K562 (cell line): ENCODE results near the gene FOXI1. TPM values are rescaled to one million over a fixed set of nuclear protein-coding genes. Genes with fewer than 3 reads are reported as not detected.

Experiments used
- ATAC-seq: fragments of 200-7000 bp; cut with Tn5 transposase; 3 replicates; pipeline ENCODE4 v1.9.1; 2020; ENCODE audit warnings: moderate library complexity
- BruUV-seq: library from RNA; stranded (reverse); fragments of 400-500 nt; replicated peaks from 2 replicates; lab custom pipeline; 2021; lab: Mats Ljungman, UMichigan
- CTCF ChIA-PET: fragments of 300-600 bp; formaldehyde crosslinking; extraction: SDS; loops from one replicate; lab custom pipeline; 2021; ENCODE audit warnings: low intra/inter-chr PET ratio; lab: Yijun Ruan, JAX
- POLR2A ChIA-PET: fragments of 300-600, 350-650 bp; sonication (Branson Sonifier 250); formaldehyde crosslinking; extraction: SDS; loops from one replicate; lab custom pipeline; 2021; ENCODE audit warnings: antibody characterized with exemption, inconsistent platforms; lab: Yijun Ruan, JAX
- DNase-seq, 4 experiments: peaks; one replicate each; pipeline versions ENCODE4 v3.0.0 to v3.0.0-alpha.2; 2011 to 2018; ENCODE audit warnings: low spot score in 3 of 4, mixed read lengths in 3 of 4; ENCODE audit errors: extremely low read depth in 1 of 4
- FAIRE-seq: peaks from 2 replicates; lab custom pipeline; 2011; peaks lifted over from hg19 to GRCh38; lab: Jason Lieb, UNC
- H2AFZ ChIP-seq: 2 replicates; pipeline ENCODE4 v1.6.0; 2011; ENCODE audit warnings: low read depth, low read length, control low read depth, inconsistent platforms
- H3K27ac ChIP-seq: fragments of 200-600 bp; 3 replicates; pipeline ENCODE4 v1.8.0; 2011; ENCODE audit warnings: low read depth, mild to moderate bottlenecking, control low read depth, inconsistent platforms, low read length, moderate library complexity, mixed read lengths; ENCODE audit errors: extremely low read depth
- H3K27me3 ChIP-seq, 2 experiments: fragments of 300-600 bp in 1 of 2; 2 replicates in 1 of 2; 3 replicates in 1 of 2; pipeline versions ENCODE4 v1.6.0 to v1.8.0; 2011; ENCODE audit warnings: inconsistent platforms in 2 of 2, low read length in 2 of 2, mild to moderate bottlenecking in 1 of 2, mixed read lengths in 1 of 2, moderate library complexity in 1 of 2; ENCODE audit not compliant: control insufficient read depth in 2 of 2, insufficient read depth in 2 of 2
- H3K36me3 ChIP-seq: fragments of 300-600 bp; 3 replicates; pipeline ENCODE4 v1.8.0; 2011; ENCODE audit warnings: mild to moderate bottlenecking, low read length, inconsistent platforms; ENCODE audit not compliant: control insufficient read depth, insufficient read depth
- H3K4me1 ChIP-seq, 2 experiments: fragments of 200-600 bp in 1 of 2; replicated peaks in 1 of 2; 2 replicates in 1 of 2; 3 replicates in 1 of 2; pipeline versions ENCODE4 v1.5.1 to v1.8.0; 2011; ENCODE audit warnings: inconsistent platforms in 2 of 2, low read length in 2 of 2, mild to moderate bottlenecking in 1 of 2, mixed read lengths in 1 of 2, moderate library complexity in 1 of 2; ENCODE audit not compliant: control insufficient read depth in 2 of 2, insufficient read depth in 2 of 2
- H3K4me2 ChIP-seq: 2 replicates; pipeline ENCODE4 v1.6.1; 2011; ENCODE audit warnings: low read length, control low read depth, inconsistent platforms, mixed read lengths; ENCODE audit not compliant: insufficient read depth
- H3K4me3 ChIP-seq: fragments of 200-600 bp; sonication (generic), shearing (Covaris generic); 2 replicates; pipeline ENCODE4 v1.5.1; 2016; ENCODE audit warnings: control low read depth, inconsistent platforms
- H3K79me2 ChIP-seq: fragments of 200-600 bp; 3 replicates; pipeline ENCODE4 v1.8.0; 2011; ENCODE audit warnings: low read length, inconsistent platforms; ENCODE audit not compliant: control insufficient read depth, insufficient read depth
- H3K9ac ChIP-seq, 2 experiments: 2 replicates each; pipeline versions ENCODE4 v1.6.0 to v1.6.1; 2011; ENCODE audit warnings: low read depth in 2 of 2, low read length in 2 of 2, control low read depth in 1 of 2, inconsistent platforms in 1 of 2, mild to moderate bottlenecking in 1 of 2, mixed read lengths in 1 of 2; ENCODE audit not compliant: insufficient read depth in 1 of 2
- H3K9me1 ChIP-seq: one replicate; pipeline ENCODE4 v1.6.0; 2011; ENCODE audit warnings: inconsistent platforms, mild to moderate bottlenecking, low read length, moderate library complexity; ENCODE audit not compliant: control insufficient read depth, insufficient read depth
- H3K9me3 ChIP-seq: replicated peaks from 2 replicates; pipeline ENCODE4 v1.5.1; 2011; ENCODE audit warnings: low read depth, low read length, inconsistent platforms; ENCODE audit not compliant: control insufficient read depth, insufficient read depth
- H4K20me1 ChIP-seq: replicated peaks from 2 replicates; pipeline ENCODE4 v1.6.1; 2011; ENCODE audit warnings: low read length, inconsistent platforms, mixed read lengths; ENCODE audit not compliant: control insufficient read depth, insufficient read depth
- ARID2 ChIP-seq: fragments of 450-650 bp; IDR thresholded peaks from 2 replicates; pipeline ENCODE4 v1.6.1; 2017; ENCODE audit warnings: antibody characterized with exemption, mild to moderate bottlenecking
- CREB5 ChIP-seq: fragments of 250-450 bp; sonication (Bioruptor Pico); IDR thresholded peaks from 2 replicates; pipeline ENCODE4 v1.5.0; 2020; ENCODE audit warnings: mild to moderate bottlenecking
- ELF2 ChIP-seq: fragments of 250-450 bp; sonication (Bioruptor Pico); IDR thresholded peaks from 2 replicates; pipeline ENCODE4 v1.5.0; 2021; ENCODE audit warnings: mild to moderate bottlenecking
- HMGN3 ChIP-seq: IDR thresholded peaks from 2 replicates; pipeline ENCODE4 v1.6.1; 2011; ENCODE audit warnings: borderline replicate concordance, low read depth, mild to moderate bottlenecking, mixed read lengths, low read length; ENCODE audit not compliant: insufficient read length; ENCODE audit errors: extremely low read depth
- MAFF ChIP-seq: IDR thresholded peaks from 2 replicates; pipeline ENCODE4 v1.6.1; 2012; ENCODE audit warnings: low read length, improper control_type of control experiment
- MLLT1 ChIP-seq, 2 experiments: fragments of 450-650 bp; IDR thresholded peaks; 2 replicates each; pipeline ENCODE4 v1.6.1; 2016
- MLX ChIP-seq, 2 experiments: fragments of 450-650 bp in 1 of 2; sonication (generic) in 1 of 2; formaldehyde crosslinking; conservative IDR thresholded peaks; 2 replicates each; pipeline versions ENCODE4 v1.4.0 to v1.8.1; 2020 to 2022; ENCODE audit warnings: mild to moderate bottlenecking in 1 of 2, missing genetic modification reagents in 1 of 2
- NELFE ChIP-seq: IDR thresholded peaks from 2 replicates; pipeline ENCODE4 v1.6.1; 2011; ENCODE audit warnings: mild to moderate bottlenecking; ENCODE audit not compliant: insufficient read depth, insufficient read length
- POLR2H ChIP-seq: IDR thresholded peaks from 2 replicates; pipeline ENCODE4 v1.6.1; 2016; ENCODE audit warnings: missing genetic modification characterization, low read depth, mild to moderate bottlenecking, control low read depth, missing compliant biosample characterization, moderate library complexity
- SMARCA5 ChIP-seq: fragments of 450-650 bp; IDR thresholded peaks from 2 replicates; pipeline ENCODE4 v1.6.1; 2016
- ZBTB11 ChIP-seq, 3 experiments: fragments of 200-800 bp in 1 of 3; fragments of 250-450 bp in 1 of 3; fragments of 450-650 bp in 1 of 3; sonication (Bioruptor Pico) in 1 of 3; sonication (Bioruptor generic) in 1 of 3; formaldehyde crosslinking in 1 of 3; IDR thresholded peaks; 2 replicates each; pipeline versions ENCODE4 v1.6.1 to v1.8.0; 2016 to 2022; ENCODE audit warnings: mild to moderate bottlenecking in 2 of 3, missing genetic modification characterization in 2 of 3, missing compliant biosample characterization in 1 of 3, moderate library complexity in 1 of 3
- ZNF239 ChIP-seq: fragments of 250-450 bp; sonication (Bioruptor Pico); IDR thresholded peaks from 2 replicates; pipeline ENCODE4 v1.4.0; 2020; ENCODE audit warnings: mild to moderate bottlenecking
- ZNF436 ChIP-seq: fragments of 250-450, 450-650 bp; sonication (Bioruptor Pico); formaldehyde crosslinking; IDR thresholded peaks from 2 replicates; pipeline ENCODE4 v1.7.0; 2020; ENCODE audit warnings: mild to moderate bottlenecking
- ZNF444 ChIP-seq: fragments of 250-450 bp; sonication (Bioruptor Pico); IDR thresholded peaks from 2 replicates; pipeline ENCODE4 v1.4.0; 2020; ENCODE audit warnings: mild to moderate bottlenecking, moderate library complexity
- WGBS: fragments of 100-300 bp; shearing (Covaris generic); methylation state at CpG from one replicate; pipeline ENCODE4 v1.1.6; 2016; ENCODE audit warnings: low coverage, mixed read lengths; ENCODE audit not compliant: insufficient coverage; ENCODE audit errors: missing lambda C conversion rate; 5-methylcytosine and 5-hydroxymethylcytosine counted together
- in situ Hi-C: fragments of 300-500 bp; cut with MboI; formaldehyde crosslinking; loops from 4 replicates; pipeline ENCODE4 v1.15.0; 2018; ENCODE audit warnings: inconsistent platforms, mixed read lengths
- intact Hi-C: fragments of 100-400 bp; cut with micrococcal nuclease; formaldehyde crosslinking; loops from 2 replicates; pipeline ENCODE4 v1.14.2; 2022
- polyA plus RNA-seq, 8 experiments: library from polyadenylated mRNA; depleted of rRNA in 4 of 8; stranded (reverse) in 5 of 8; unstranded in 3 of 8; fragments of >200 nt; fragmentation: Nextera tagmentation in 2 of 8; fragmentation: Illumina TruSeq in 1 of 8; extraction: Ambion mirVana in 2 of 8; extraction: Trizol in 1 of 8; gene quantifications; 2 replicates each; pipeline versions ENCODE4 v1.2.1 to v1.2.3, GENCODE V29; 2011 to 2014; ENCODE audit warnings: inconsistent platforms in 1 of 8, missing spikeins in 1 of 8
- total RNA-seq, 7 experiments: library from RNA; depleted of rRNA in 6 of 7; stranded (reverse); fragments of >200 nt in 6 of 7; fragmentation: Illumina TruSeq in 2 of 7; extraction: Trizol in 2 of 7; gene quantifications; 2 replicates each; pipeline versions ENCODE4 v1.2.1 to v1.2.3, GENCODE V29; 2011 to 2021; ENCODE audit warnings: low replicate concordance in 1 of 7

Gene FOXI1
- total and polyA plus RNA-seq, 9 of the 15 experiments (the other 6 are each of a cell fraction or from before 2014, with no cell fraction given) = not detected

GRCh38 chr5:170154744-170155143, 49.0 kb downstream of the FOXI1 start (continued):
- TF ChIP-seq MLLT1 (IDR thresholded peaks at IDR 0.05) (no peak), POLR2H (tag) (no peak)

- Histone ChIP-seq H3K36me3 (no peaks in the 10 kb centered on the region), H3K27ac (no peak overlapping the region), H2AFZ (no peak overlapping the region), H4K20me1 (peaks cover 21% of the 10 kb centered on the region), H3K9ac (no peak overlapping the region), H3K4me2 (no peak overlapping the region), H3K4me3 (no peak overlapping the region), H3K9me1 (no peaks in the 10 kb centered on the region), H3K9me3 (no peaks in the 10 kb centered on the region), H3K4me1 (peaks cover 12 to 14% of the 10 kb centered on the region in 2 experiments), H3K79me2 (no peaks in the 10 kb centered on the region), H3K27me3 (peaks cover 0 to 12% of the 10 kb centered on the region in 2 experiments; a peak in 3 of 5 replicates)
- no TSS peak for BruUV-seq
- DNase-seq (no peak), FAIRE-seq (no peak), ATAC-seq (no peak)
- POLR2A ChIA-PET = interaction anchor here (0.5 kb wide), 1 partner anchor 11 kb away, joined by 3 read pairs; no protein-coding TSS in a partner anchor
- CTCF ChIA-PET = no interaction called here
- in situ Hi-C loops (no loop called here), intact Hi-C loops (no loop called here)
- WGBS = 25% methylated on average over 3 of the region's 3 CpGs
- TF ChIP-seq HMGN3 = no peak
- TF ChIP-seq MLX (CRISPR knock-in tag; conservative IDR thresholded peaks at IDR 0.05) = no peak
- TF ChIP-seq ZNF444 (CRISPR knock-in tag) = no peak
- TF ChIP-seq MAFF = no peak
- TF ChIP-seq ZNF239 (CRISPR knock-in tag) = no peak
- no peak for TF ChIP-seq SMARCA5
- TF ChIP-seq ZBTB11 (CRISPR knock-in tag; IDR thresholded peaks at IDR 0.05) = no peak
- no peak for TF ChIP-seq ARID2
- no peak for TF ChIP-seq ELF2 (CRISPR knock-in tag)
- no peak for TF ChIP-seq NELFE
- TF ChIP-seq CREB5 (CRISPR knock-in tag) = no peak
- no peak for TF ChIP-seq ZNF436 (CRISPR knock-in tag)
Measured at GRCh38 chr5:170155771-170156170, 50.1 kb downstream of the FOXI1 start.
